ENCODE data around the gene MEF2B. TPM values are rescaled to one million over a fixed set of nuclear protein-coding genes. Genes with fewer than 3 reads are reported as not detected.
"Not testable (repeated sequence)": the region's sequence is repeated elsewhere in the genome, so short reads cannot be mapped to it uniquely, and the experiment has no call there.

The MEF2B gene
- total RNA-seq, 1 experiment from 2014 or later = 2.9 TPM

DNA sequence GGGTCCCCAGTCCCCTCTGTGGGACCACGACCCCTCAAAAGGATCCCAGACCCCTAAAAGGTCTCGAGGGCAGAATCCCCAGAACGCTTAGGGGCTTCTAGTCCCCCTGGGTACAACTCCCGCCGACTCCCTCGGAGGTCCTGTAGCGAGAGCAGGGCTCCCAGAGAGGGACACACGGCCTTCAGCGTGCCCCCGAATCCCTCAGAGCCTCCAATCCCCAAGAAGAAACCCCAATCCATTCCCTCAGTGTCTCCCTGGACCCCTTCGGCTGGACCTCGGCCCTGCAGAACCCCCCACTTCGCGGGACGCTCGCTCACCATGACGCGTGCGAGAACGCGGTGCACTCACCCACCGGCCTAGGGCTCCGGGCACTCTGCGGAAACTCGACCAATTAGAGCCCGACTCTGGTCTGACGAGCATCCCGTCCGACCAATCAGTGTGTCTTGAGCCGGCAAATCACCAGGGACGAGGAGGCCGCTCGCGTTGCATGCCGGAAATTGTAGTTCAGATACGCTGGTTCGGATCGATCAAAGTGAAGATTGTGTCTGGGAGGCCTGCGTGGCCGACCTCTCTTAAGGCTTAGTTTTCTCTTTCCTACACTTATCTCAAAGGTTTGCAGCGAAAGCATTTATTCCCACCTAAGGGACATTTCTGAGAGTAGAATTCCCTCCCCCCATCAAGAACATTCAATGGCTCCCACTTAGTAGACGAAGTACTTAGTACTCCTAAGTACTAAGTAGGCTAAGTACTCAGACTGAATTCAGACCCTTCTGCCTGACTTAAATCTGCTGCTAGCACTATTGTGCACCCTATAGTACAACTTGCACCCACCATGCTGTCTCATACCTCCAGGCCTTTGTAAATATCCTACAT lies 31.7 kb downstream of the MEF2B start, which contains the start of gene TMEM161A:
TMEM161A (minus strand) TSS at position 370 of the 873 bp plus-strand sequence; CDS start at position 320, 50 bp downstream.
- in situ Hi-C loops (cut with HindIII; ENCODE audit: low sequenced_read_pairs) = no loop called here

DNA sequence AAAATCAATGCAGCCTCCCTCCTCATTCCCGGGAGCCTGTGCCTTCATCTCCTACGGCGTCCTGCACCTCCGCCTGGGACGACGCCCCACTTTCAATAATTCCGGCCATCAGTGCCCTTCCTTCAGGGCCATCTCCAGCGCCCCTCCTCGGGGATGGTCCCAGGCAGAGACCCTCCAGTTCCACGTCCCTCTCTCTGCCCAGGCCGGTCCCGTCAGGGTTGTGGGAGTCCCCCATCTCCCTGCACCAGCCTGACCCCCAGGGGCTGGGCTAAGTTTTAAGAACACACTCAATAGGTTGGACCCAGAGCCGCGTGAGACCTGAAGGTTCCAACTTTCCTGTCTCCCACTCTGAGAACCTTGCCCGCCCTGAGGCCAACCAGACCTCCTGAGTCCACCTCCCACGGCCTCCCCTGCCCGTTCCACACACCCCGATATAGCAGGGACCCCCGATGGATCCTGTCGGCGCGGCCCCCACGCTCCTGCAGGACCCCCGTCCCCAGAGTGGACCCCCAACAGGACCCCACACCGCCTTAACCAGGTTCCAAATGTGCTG lies 32.4 kb downstream of the MEF2B start:
- in situ Hi-C loops (cut with HindIII; ENCODE audit: low sequenced_read_pairs) = no loop called here
- no peak for DNase-seq (ENCODE audit: low spot score)

More for the DNA sequence above, 31.7 kb downstream of the MEF2B start, which contains the start of gene TMEM161A:
- peak; percentile 97 for DNase-seq (ENCODE audit: low spot score)

- DNase-seq (ENCODE audit: low spot score) = not testable (repeated sequence)
Measured at GRCh38 chr19:19135713-19136112, 34.4 kb downstream of the MEF2B start.

GRCh38 chr19:19134687-19135158 lies 35.3 kb downstream of the MEF2B start:
- in situ Hi-C loops (cut with HindIII; ENCODE audit: low sequenced_read_pairs) = no loop called here
- no peak for DNase-seq (ENCODE audit: low spot score)

More at GRCh38 chr19:19135713-19136112, 34.4 kb downstream of the MEF2B start:
- in situ Hi-C loops (cut with HindIII; ENCODE audit: low sequenced_read_pairs) = not testable (repeated sequence)

- no peak for DNase-seq (ENCODE audit: low spot score)
- in situ Hi-C loops (cut with HindIII; ENCODE audit: low sequenced_read_pairs) = no loop called here
Measured at GRCh38 chr19:19133985-19134384, 36.1 kb downstream of the MEF2B start.

DNA sequence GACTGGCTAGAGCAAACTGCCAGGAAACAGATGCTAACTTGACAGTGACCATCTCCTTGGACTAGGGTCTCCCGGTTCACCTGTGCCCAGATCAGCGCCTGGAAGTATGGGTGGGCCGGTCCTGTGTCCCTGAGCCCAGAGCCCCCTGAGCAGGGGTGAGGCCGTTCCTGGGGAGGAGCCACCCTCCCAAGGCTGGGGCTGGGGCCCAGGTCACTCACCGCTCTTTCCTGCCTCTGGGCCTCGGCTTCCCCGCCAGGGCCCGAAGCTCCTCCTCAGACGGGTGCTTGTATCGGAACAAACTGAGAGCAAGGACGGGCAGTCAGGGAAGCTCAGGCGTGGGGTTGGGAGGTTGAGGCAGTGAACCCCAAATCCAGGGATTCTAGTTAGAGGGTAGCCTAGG lies 37.2 kb downstream of the MEF2B start:
- in situ Hi-C loops (cut with HindIII; ENCODE audit: low sequenced_read_pairs) = no loop called here
- DNase-seq (ENCODE audit: low spot score) = no peak

- no peak for DNase-seq (ENCODE audit: low spot score)
- in situ Hi-C loops (cut with HindIII; ENCODE audit: low sequenced_read_pairs) = no loop called here
Measured at GRCh38 chr19:19131989-19132388, 38.1 kb downstream of the MEF2B start.

- DNase-seq (ENCODE audit: low spot score) = no peak
- in situ Hi-C loops (cut with HindIII; ENCODE audit: low sequenced_read_pairs) = no loop called here
Measured at GRCh38 chr19:19126102-19126501, 44.0 kb downstream of the MEF2B start.

- in situ Hi-C loops (cut with HindIII; ENCODE audit: low sequenced_read_pairs) = no loop called here
- no peak for DNase-seq (ENCODE audit: low spot score)
Measured at GRCh38 chr19:19123386-19123785, 46.7 kb downstream of the MEF2B start.

DNA sequence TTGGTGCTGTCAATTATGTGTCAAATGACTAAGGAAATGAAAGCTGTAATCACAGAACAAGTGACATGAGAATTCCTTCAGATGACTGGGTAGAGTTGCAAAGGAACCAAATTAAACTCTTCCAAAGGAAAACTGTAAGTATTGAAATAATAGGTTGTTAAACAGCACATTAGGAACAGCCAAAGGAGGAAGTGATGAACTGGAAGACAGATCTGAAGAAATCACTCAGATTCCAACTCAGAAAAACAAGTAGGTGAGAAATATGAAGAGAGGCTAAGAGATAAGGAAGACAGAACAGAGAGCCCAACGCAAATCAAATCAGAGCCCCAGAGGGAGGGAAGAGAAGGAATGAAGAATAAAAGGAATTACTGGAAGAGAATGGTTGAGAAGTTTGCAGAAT lies 47.2 kb downstream of the MEF2B start:
- DNase-seq (ENCODE audit: low spot score) = no peak
- in situ Hi-C loops (cut with HindIII; ENCODE audit: low sequenced_read_pairs) = no loop called here

GRCh38 chr19:19121371-19121770 lies 48.7 kb downstream of the MEF2B start:
- in situ Hi-C loops (cut with HindIII; ENCODE audit: low sequenced_read_pairs) = no loop called here
- no peak for DNase-seq (ENCODE audit: low spot score)

GRCh38 chr19:19120308-19121231 lies 49.5 kb downstream of the MEF2B start:
- in situ Hi-C loops (cut with HindIII; ENCODE audit: low sequenced_read_pairs) = no loop called here
- DNase-seq (ENCODE audit: low spot score) = no peak

DNA sequence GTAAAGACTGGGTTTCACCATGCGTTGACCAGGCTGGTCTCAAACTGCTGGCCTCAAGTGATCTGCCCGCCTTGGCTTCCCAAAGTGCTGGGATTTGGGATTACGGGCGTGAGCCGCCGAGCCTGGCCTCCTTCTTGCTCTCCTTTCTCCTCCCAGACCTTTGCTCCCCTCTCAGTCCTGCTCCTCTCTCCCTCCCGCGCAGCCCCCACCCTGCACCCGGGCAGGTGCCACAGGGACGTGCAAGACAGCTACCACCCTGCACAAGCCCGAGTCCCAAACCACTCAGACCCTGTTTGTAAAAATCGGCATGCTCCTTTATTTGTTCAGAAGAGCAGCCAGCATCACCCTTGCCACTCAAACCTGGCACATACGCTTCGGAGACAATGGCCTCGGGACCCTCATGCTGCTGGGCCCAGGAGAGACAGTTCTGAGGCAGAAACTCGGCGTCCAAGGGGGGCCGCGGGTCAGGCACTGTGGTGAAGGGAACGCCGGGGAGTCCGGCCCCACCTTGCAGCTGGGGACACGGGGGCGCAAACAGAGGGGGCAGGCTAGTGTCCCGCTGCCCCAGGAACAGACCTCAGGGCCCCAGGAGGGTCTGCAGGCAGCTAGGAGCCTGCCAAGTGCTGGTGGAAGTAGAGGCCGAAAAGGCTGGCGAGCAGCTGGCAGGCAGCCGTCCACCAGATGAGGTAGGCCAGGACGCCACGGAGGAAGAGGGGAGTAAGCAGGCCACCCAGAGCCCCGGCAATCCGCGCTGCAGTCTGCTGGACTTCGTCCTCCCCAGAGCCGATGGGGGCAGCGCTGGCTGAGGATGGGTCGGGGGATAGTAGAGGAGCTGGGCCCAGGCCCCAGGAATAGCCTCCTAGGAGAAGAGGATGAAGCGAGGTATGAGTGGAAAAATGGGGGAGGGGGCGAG lies 50.5 kb downstream of the MEF2B start:
- DNase-seq (ENCODE audit: low spot score) = no peak
- in situ Hi-C loops (cut with HindIII; ENCODE audit: low sequenced_read_pairs) = no loop called here

DNA sequence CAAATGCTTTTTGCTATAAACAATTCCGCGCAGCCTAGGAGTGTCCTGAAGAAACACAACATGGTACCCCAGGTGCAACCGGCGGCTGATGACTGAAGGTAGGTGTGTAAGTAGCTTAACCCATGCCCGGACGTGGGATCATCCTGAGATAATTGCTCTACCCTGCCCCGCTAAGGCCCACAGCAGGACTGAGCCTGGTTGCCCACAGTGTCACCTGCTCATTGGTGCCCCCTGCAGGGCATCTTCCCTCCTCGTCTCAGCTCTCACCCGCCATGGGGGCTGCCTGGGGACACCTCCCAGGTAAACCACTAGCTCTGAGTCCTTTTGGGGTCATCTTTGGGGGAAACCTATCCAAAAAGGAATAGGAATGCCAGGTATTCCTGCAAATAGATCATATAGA lies 54.1 kb downstream of the MEF2B start:
- in situ Hi-C loops (cut with HindIII; ENCODE audit: low sequenced_read_pairs) = no loop called here
- no peak for DNase-seq (ENCODE audit: low spot score)

DNA sequence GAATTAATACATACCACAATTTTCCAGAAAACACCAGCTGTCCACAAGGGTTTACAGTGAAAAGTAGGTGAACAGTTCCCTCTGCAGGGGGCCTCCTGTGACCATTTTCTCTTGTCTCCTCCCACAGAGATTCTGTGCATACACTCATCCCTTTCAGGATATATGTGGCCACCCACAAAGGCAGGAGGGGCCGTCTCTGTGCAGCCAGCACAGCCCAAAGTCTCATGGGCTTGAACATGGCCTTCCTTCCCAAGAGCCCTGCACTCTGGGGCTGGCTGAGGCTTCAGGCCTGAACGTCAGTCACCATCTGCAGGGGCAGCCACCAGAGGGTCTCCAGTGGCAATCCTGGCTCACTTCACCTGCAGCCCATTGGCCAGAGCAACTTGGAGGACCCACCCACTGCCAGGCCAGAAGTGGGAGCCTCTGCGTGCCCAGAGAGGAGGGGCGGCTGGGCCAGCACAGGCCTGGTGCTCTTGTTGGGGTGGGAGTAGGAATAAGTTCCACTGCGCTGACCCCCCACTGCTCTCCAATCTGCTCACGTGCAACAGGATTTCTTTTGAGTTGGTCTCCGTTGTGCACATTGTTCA lies 56.9 kb downstream of the MEF2B start:
- DNase-seq (ENCODE audit: low spot score) = peak; percentile 17
- in situ Hi-C loops (cut with HindIII; ENCODE audit: low sequenced_read_pairs) = no loop called here

- no peak for DNase-seq (ENCODE audit: low spot score)
- in situ Hi-C loops (cut with HindIII; ENCODE audit: low sequenced_read_pairs) = no loop called here
Measured at GRCh38 chr19:19111967-19112580, 58.0 kb downstream of the MEF2B start.

- in situ Hi-C loops (cut with HindIII; ENCODE audit: low sequenced_read_pairs) = no loop called here
- no peak for DNase-seq (ENCODE audit: low spot score)
Measured at GRCh38 chr19:19111136-19111835, 58.8 kb downstream of the MEF2B start.
